GM18868 (cell line): ENCODE results near the gene IFT27.
A peak's percentile ranks its signal among the peaks of the same experiment; 100 is the strongest.

Source experiments
- ATAC-seq: cut with Tn5 transposase; IDR thresholded peaks from one replicate; pipeline ENCODE4 v1.9.1; 2021; ENCODE audit warnings: mild to moderate bottlenecking, moderate library complexity; ENCODE audit not compliant: unreplicated experiment

IFT27 gene

DNA sequence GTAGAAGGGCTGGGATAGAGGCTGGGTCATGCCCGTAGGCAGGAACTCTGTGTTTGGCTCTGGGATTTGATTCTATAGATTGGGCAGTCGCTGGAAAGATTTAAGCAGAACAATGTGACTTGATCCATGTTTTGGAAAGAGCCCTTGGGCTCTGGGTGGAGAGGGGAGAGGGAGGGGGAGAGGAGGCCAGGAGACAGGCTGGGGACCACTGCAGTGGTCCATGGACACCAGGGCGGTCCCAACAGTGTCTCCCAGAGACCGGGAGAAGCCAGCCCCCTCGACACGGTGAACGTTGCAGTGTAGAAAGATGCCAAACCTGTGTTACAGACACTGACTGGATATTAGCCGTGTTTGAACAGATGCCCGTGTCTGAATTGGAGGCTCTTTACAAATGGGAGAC is 21.5 kb upstream of the IFT27 start:
- ATAC-seq, result no peak

DNA sequence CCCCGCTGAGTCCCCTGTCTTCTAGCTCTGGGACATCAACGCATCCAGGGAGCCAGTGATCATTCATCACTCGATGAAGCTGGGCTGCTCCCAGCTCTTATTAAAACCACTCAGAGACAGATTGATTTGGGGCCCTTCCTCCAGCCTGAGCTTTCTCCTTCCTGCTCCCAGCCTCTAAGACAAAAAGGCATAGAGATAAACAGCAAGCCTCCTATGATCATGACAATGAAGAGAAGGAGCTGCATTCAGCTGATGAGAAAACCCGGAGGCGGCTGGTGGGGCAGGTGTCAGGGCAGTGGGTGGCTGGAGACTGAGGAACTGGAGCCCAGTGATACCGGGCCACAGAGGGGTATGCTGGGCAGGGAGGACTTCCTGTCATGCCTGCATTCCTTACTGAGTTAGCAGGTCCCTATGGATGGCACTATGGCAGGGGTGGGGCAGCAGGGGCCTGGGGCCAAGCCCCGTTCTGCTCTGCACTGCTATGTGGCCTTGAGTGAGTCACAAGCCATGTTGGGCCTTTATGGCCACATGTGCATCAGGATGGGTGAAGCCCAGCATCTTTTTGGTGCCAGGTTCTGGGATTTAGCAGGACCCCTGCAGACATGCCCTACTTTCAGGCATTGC is 20.7 kb upstream of the IFT27 start:
- no peak for ATAC-seq

GRCh38 chr22:36795633-36796032 is 19.7 kb upstream of the IFT27 start:
- no peak for ATAC-seq

DNA sequence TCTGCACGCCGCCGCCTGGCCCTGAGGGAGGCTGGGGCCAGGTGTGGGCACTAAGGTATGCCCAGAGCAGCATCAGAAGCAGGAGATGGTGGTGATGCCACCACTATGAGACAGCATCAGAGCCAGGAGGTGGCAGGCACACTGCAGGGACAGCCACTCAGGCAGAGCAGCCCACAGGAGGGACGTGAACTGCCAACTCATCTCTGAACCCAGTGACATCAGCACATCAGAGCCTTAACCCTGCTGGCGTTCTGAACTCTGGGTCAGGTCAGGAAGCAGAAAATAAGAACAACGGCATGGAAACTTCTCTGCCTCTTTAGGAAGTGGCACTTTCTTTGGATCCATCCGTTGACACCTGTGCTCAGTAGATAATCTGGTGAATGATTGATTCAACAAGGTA is 14.7 kb upstream of the IFT27 start:
- no peak for ATAC-seq

- ATAC-seq, result no peak
Observed at GRCh38 chr22:36787204-36787988, 11.5 kb upstream of the IFT27 start.

DNA sequence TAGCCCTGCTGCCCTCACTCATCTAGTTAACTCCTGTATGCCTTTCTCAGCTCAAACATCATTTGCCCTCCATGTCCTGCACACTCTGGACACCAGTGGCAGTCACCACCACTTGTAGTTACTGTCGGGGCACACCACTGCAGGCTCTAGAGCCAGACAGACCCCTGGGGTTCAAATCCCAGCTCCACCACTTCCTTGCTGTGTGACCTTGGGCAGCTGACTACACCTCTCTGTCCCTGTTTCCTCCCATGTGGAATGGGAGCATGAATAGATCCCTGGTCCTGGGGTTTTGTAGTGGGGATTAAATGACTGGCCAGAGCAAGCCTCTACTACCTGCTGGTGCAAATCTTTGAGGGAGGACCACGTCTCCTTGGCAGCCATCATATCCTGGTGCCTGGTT is 7.8 kb upstream of the IFT27 start:
- no peak for ATAC-seq

GRCh38 chr22:36781656-36782627 is 6.0 kb upstream of the IFT27 start:
- ATAC-seq, result no peak

GRCh38 chr22:36778020-36778419 is 2.1 kb upstream of the IFT27 start:
- ATAC-seq, result no peak

- no peak for ATAC-seq
Observed at GRCh38 chr22:36776722-36777121, 803 bp upstream of the IFT27 start.

- peak; percentile 8 for ATAC-seq
Observed at GRCh38 chr22:36775586-36775963, 344 bp downstream of the IFT27 start.

DNA sequence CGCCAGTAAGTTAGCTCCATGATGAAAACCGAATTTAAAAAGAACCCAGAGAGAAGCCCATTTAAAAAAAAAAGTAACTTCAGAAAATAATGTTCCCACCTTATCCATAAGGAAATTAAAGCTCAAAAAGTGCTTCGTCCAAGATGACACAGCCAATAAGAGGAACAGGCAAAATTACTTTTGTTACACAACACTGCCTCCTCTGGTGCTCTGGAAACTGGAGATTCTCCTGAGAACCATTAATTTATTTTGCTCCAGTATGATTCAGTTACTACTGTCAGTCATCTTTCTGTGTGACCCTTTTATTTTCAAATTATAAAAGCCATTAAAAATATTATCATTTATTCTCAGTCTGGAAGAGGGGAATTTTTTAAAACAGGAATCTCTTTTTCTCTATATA is 2.0 kb downstream of the IFT27 start:
- no peak for ATAC-seq

DNA sequence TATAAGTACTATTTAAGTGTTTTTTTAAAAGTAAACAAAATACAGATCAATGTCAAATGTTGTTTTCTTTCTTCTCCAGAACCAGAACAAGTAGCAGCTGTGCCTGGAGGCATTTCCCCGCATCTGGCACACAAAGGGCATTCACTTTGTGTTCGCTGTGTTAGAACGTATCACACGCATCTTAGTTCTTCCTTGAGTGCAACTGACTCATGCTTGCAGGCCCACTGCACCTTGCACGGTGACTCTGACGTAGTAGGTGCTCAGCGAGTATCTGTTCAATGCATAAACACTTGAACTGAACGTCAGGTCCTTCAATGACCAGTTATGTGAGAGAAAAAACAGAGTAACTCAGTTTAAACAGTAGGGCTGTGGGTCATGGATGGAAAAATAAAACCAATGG is 3.5 kb downstream of the IFT27 start:
- ATAC-seq, result no peak

- ATAC-seq, result no peak
Observed at GRCh38 chr22:36771356-36772063, 4.4 kb downstream of the IFT27 start.

- no peak for ATAC-seq
Observed at GRCh38 chr22:36770513-36771231, 5.2 kb downstream of the IFT27 start.

DNA sequence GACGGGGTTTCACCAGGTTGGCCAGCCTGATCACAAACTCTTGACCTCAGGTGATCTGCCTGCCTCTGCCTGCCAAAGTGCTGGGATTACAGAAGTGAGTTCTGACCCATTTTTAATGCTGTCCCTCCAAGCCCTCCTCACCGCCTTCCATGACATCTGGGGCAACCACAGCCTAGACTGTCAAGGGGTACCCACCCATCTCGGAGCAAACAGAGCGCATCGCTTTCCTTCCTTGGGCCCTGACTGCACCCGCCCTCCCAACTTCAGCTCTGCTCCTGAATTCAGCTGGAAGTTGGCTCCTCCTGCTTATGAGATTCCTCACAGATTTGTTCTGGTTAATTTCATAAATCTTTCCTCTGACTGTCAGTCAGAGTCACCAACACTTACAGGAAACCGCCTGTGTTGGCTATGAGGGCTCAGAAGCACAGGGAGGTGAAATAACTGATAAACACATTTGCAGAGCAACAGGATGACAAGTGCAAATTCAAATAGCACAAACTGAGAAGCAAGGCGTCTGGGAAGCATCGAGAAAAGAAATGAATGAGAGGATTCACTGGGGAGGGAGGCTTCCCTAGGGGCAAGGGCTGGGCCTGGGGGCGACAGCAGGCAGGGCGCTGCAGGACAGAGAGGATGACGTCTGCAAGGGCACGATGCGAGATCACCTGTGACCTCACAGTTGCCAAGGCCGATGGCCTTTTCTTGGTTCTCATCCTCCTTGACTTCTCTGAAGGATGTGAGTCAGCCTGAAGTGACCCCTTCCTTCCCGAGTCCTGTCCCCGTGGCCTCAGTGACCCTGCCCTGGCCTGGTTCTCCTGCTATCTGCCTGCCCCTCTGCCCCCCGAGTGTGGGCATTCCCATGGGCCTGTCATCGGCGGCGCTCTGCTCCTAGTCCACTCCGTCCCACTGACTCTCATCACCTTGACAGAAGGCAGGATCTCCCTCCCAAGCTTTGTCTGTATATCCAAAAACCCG is 6.1 kb downstream of the IFT27 start:
- ATAC-seq, result no peak

GRCh38 chr22:36768616-36769015 is 7.3 kb downstream of the IFT27 start:
- ATAC-seq, result no peak

DNA sequence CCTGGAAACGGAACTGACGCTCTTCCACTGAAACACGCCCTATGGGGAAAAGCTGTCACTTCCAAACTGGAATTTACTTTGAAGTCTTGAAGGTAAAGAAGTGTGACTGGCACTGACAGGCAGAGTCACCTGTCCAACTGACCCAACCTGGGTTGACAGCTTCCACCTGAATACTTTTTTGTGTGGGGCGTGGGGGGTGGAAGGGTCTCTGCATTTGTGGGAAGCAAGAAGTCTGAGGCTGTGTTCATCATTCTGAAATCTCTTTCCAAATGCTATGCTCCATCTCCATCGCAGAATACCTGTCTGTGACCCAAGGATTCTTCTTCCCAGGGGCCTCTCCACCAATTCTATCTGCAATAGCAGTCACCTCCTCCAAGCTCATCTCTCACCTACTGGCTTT is 7.8 kb downstream of the IFT27 start:
- ATAC-seq, result no peak

DNA sequence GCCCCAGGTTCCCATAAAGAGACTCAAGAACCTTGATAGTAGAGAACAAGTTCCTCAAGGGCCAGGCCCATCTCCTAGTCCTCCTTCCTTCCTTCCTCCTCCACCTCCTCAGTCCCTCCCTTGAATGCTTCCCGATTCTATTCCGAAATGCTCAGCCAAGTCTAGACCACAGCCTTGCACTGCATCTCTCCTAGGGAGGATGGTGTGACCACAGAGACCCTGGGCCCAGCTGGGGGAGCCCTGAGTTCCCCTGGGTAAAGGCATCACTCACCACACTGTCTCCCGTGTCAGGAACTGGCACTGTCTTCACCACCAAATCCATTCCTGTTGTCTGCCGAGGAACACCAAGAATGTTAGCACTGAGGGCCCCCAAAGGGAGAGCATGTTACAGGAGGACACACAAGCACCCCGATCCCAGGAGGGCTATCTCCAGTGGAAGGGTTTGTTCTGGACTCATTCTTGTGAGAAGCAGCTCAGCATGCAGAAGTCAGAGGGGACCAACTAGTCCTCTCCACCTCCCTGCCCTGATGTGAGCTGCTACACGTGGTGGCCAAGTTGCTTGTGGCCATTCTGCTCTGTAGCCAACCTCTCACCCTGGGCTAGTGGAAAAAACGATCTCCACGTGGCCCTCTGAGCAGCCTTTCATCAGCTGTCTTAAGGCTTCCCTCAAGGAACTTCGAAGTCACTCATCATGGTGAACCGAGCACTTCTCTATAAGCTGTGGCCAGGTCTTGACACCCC is 8.7 kb downstream of the IFT27 start:
- ATAC-seq, result no peak
